Measurements from ENCODE around the gene TMEM183A. TPM values are rescaled to one million over a fixed set of nuclear protein-coding genes. Genes with fewer than 3 reads are reported as not detected.

The TMEM183A gene
- total RNA-seq, 1 donor from 2014 or later = 50.4 TPM

DNA sequence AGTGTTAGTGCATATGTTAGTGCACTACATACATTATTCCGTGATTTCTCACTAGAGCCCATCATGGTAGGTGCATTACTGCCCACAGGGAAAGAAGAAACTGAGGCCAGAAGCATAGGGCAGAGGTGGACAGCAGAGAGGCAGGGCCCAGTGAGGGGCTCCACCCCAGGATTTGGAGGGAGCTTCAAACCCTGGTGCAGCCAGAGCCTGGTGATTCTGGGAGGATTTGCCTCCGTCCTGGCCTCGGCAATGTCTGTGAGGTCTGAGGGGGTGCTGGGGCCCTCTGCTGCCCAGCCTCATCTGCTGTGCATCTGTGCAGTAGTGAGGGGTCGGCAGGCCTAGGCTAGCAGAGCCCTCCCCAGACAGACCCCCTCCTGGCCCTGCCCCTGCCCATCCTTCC is 41.9 kb downstream of the TMEM183A start:
- H3K36me3 ChIP-seq = no peaks in the 10 kb centered on the region
- no peaks in the 10 kb centered on the region for H3K4me1 ChIP-seq
- DNase-seq (no peak), ATAC-seq (no peak)
- H3K9me3 ChIP-seq = no peaks in the 10 kb centered on the region
- peaks cover 5% of the 10 kb centered on the region for H3K27me3 ChIP-seq
- no peak overlapping the region for H3K27ac ChIP-seq
- H3K4me3 ChIP-seq = no peak overlapping the region
- intact Hi-C loops (cut with DNase I) = no loop called here
- TF ChIP-seq, protein P1, sequence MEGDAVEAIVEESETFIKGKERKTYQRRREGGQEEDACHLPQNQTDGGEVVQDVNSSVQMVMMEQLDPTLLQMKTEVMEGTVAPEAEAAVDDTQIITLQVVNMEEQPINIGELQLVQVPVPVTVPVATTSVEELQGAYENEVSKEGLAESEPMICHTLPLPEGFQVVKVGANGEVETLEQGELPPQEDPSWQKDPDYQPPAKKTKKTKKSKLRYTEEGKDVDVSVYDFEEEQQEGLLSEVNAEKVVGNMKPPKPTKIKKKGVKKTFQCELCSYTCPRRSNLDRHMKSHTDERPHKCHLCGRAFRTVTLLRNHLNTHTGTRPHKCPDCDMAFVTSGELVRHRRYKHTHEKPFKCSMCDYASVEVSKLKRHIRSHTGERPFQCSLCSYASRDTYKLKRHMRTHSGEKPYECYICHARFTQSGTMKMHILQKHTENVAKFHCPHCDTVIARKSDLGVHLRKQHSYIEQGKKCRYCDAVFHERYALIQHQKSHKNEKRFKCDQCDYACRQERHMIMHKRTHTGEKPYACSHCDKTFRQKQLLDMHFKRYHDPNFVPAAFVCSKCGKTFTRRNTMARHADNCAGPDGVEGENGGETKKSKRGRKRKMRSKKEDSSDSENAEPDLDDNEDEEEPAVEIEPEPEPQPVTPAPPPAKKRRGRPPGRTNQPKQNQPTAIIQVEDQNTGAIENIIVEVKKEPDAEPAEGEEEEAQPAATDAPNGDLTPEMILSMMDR (IDR thresholded peaks at IDR 0.05) = no peak

GRCh38 chr1:203049576-203050180 is 42.5 kb downstream of the TMEM183A start:
- peaks cover 5% of the 10 kb centered on the region for H3K27me3 ChIP-seq
- no peaks in the 10 kb centered on the region for H3K4me1 ChIP-seq
- no peak for ATAC-seq
- no peak overlapping the region for H3K27ac ChIP-seq
- TF ChIP-seq, protein P1 (IDR thresholded peaks at IDR 0.05) = no peak
- no peaks in the 10 kb centered on the region for H3K9me3 ChIP-seq
- DNase-seq = no peak
- no peaks in the 10 kb centered on the region for H3K36me3 ChIP-seq
- H3K4me3 ChIP-seq = no peak overlapping the region
- intact Hi-C loops (cut with DNase I) = no loop called here

GRCh38 chr1:203050826-203051225 is 43.7 kb downstream of the TMEM183A start:
- Histone ChIP-seq H3K9me3 (no peaks in the 10 kb centered on the region), H3K27ac (no peak overlapping the region)

DNA sequence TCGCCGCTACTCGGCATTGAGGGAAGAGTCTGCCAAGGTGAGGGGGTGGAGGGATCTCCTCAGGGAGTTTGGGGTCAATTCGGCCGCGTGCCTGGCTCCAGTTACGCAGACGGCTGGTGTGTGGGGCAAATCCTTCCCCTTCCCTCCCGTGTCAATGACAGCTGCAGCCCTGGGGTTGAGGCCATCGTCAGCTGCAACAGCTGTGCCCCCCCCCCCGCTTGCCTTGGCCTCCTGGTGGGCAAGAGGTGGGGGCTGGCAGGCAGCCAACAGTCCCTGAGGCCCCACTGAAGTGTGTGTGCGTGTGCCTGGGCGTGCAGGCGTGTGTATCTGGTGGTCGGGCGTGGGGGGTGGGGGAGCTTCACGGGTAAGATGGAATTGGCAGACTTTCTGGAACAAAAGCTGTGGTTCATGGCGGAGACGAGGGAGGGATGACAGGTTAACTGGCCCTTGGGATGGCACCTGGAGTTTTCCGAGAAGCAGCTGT is 44.7 kb downstream of the TMEM183A start:
- Histone ChIP-seq H3K36me3 (no peaks in the 10 kb centered on the region), H3K4me1 (no peaks in the 10 kb centered on the region), H3K27me3 (peaks cover 5% of the 10 kb centered on the region), H3K27ac (no peak overlapping the region), H3K4me3 (no peak overlapping the region), H3K9me3 (no peaks in the 10 kb centered on the region)
- intact Hi-C loops (cut with DNase I) = no loop called here
- DNase-seq (no peak), ATAC-seq (no peak)
- TF ChIP-seq, protein P1 (IDR thresholded peaks at IDR 0.05) = no peak

More at GRCh38 chr1:203050826-203051225, 43.7 kb downstream of the TMEM183A start:
- TF ChIP-seq, protein P1 (IDR thresholded peaks at IDR 0.05) = no peak
- no peak for DNase-seq
- no peak for ATAC-seq
- Histone ChIP-seq H3K4me3 (no peak overlapping the region), H3K27me3 (peaks cover 5% of the 10 kb centered on the region), H3K4me1 (no peaks in the 10 kb centered on the region), H3K36me3 (no peaks in the 10 kb centered on the region)
- intact Hi-C loops (cut with DNase I) = no loop called here

GRCh38 chr1:203052601-203053000 is 45.4 kb downstream of the TMEM183A start:
- TF ChIP-seq, protein P1 (IDR thresholded peaks at IDR 0.05) = no peak
- Histone ChIP-seq H3K27ac (no peak overlapping the region), H3K27me3 (peaks cover 5% of the 10 kb centered on the region), H3K36me3 (no peaks in the 10 kb centered on the region), H3K4me3 (no peak overlapping the region), H3K4me1 (no peaks in the 10 kb centered on the region), H3K9me3 (no peaks in the 10 kb centered on the region)
- ATAC-seq = no peak
- no peak for DNase-seq
- intact Hi-C loops (cut with DNase I) = no loop called here
